ENCODE measurements around the gene CCDC188.

The CCDC188 gene

GRCh38 chr22:20116376-20116950 is 34.4 kb downstream of the CCDC188 start:
- FAIRE-seq, result no peak

DNA sequence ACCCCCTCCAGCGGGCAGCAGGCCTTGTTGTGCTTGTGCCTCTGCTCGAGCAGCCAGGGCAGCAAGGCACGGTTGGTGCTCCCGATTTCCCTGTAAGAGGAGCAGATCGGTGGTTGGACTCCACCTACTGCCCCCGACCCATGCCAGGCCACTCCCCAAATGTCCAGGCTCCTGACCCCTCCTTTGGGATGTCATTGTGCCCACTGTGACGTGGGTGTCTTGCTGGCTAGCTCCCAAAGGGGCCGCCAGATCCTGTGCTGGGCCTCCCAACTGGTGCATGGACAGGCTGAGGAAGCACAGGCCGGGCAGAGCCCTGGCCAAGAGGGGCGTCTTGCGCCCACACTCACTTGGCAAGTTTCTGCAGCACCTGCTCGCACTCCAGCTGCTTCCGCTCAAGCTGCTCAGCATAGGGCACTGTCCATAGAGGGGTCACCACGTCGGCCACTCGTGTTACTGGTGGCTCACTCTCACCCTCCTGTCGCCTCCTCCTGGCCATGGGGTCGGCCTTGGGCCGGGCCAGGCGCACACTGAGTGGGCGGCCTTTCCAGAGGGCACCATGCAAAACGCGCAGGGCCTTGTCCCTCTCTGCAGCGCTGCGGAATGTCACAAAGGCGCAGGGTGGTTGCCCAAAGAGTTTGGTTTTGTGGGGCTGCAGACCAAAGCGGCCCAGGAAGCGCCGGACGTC is 35.0 kb downstream of the CCDC188 start, which contains the start of gene RANBP1:
Gene RANBP1 (plus strand): TSS at position 414 of the 685 bp plus-strand sequence. CDS start 81 bp downstream, at position 495.
- FAIRE-seq, result no peak

DNA sequence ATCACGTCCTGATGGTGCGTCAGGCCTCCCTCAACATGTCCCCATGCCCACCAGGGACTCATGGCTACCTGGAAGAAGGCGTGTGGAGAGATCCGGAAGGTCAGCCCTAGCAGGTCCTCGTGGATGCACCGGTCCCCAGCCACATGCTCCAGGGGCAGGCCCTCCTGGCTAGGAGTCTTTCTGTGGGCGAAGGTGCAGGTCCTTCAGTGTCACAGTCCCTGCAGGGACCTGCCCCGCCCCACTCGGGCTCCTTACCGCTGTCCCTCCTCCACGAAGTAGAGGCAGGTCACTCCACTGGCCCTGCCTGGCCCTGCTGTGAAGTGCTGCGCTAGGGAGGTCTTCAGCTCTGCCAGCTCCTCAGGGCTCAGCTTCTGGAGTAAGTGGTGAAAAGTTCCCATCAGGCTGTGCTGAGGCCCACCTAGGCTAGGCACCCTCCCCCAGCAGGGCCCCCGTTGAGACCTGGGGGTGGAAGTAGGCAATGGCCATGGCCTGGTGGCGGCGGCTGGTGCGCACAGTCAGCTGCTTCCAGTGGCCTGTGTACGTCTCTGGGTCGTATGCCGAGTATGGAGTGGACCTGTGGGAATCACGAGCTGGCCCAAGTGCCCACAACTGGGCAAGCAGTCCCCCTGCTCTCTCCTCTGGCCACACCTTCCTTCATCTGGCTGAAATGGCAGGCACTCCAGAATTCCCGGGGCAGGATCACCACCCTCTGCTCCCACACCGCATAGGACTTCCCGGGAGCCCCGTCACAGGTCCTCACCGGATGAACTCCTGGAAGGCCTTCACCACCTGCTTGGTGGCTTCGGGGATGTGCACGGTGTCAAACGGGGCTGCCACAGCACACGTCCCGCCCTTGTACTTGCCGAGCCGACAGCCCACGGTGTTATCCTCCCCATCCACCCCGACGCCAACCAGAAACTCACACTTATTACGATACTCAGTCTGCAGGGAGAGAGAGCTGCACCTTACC is 36.1 kb downstream of the CCDC188 start:
- no peak for FAIRE-seq

DNA sequence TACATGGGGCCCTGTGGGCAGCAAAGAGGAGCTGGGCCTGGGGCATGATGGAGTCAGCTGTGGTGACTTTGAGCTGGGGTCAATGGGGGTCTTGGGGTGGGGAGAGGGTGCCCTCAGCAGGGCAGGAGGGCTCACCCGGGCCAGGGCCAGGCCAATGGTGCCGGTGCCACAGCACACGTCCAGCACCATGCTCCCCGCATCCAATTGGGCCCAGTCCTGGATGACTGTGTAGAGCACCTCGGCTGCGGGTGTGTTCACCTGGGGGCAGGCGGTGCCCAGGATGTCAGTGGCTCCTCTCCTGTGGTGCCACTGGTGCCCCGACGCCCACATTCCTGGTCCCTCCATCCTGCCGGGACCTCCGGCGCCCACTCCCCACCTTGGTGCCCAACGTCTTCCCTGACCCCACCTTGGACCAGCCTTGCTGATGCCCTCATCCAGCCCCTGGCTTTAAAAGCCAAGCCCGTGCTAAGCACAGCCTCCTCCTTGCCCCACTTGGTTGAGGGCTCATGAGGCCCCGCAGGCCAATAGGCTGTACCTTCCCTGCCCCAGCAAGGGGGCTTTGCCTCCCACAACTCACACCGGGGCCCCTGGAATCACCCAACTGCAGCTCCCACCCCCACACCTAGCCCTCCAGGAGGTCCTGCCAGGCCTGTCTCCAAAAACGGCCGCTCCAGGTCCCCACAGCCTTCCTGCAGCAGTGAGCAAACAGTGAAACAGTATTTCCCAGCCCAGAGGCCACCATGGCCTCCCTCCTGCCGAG is 37.1 kb downstream of the CCDC188 start:
- FAIRE-seq, result no peak

DNA sequence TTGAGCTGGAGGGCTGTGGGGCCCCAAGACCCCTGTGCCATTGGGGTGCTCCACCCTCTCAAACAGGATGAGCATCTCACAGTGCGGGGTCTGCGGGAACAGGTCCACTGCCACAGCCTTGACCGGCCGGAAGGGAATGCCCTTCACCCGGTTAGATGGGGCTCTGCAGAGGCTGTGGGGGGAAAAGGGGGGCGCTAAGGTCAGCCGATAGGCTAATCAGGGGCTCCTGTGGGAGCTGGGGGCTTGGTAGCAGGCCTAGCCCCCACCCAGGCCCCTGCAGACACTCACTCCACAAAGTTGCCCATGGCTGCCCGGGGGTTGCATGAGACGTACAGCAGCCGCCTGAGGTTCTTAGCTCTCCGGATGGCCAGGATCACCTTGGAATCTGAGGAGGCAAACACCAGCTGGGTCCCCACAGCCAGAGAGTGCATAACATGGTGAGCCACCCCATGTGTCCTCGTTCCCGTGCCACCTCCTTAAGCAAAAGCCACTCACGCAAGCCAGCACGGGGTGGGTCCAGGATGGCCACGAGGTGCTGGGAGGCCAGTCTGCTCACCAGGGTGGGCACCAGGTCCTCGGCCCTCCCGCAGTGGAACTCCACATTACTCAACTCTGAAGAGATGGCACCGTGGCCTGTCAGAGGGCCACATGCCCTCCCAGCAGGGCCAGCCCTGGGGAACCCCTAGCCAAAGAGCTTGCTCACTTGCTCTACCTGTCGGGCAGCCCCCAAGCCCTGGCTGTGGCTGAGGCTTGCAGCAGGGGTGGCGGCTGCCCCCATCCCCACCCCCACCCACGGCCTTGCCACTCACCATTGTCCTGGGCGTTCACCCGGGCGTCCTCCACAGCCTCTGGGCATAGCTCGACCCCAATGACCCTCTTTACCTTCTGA is 38.0 kb downstream of the CCDC188 start:
- no peak for FAIRE-seq

- no peak for FAIRE-seq
Observed at GRCh38 chr22:20111689-20112622, 38.9 kb downstream of the CCDC188 start.

- no peak for FAIRE-seq
Observed at GRCh38 chr22:20111045-20111688, 39.7 kb downstream of the CCDC188 start.

GRCh38 chr22:20110359-20110985 is 40.4 kb downstream of the CCDC188 start:
- FAIRE-seq, result no peak

- no peak for FAIRE-seq
Observed at GRCh38 chr22:20109411-20110358, 41.2 kb downstream of the CCDC188 start.

DNA sequence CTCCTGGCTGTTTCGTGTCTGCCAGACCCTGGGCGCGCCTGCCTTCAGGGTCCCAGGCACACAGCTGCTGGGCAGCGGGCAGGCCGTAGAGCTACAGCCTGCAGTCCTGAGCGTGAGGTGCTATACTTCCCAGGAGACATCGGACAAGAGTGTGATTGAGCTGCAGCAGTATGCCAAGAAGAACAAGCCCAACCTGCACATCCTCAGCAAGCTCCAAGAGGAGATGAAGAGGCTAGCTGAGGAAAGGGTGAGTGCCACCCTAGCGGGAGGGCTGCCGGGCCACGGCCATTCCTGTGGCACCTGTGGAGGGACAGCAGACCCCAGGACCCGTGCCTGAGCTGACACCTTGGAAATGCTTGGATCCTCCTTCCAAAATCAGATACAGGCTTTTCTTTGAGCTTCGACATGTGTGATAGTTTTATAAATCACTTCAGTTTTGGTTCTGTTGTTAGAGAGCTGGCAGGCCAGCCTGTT is 42.1 kb downstream of the CCDC188 start:
- no peak for FAIRE-seq

DNA sequence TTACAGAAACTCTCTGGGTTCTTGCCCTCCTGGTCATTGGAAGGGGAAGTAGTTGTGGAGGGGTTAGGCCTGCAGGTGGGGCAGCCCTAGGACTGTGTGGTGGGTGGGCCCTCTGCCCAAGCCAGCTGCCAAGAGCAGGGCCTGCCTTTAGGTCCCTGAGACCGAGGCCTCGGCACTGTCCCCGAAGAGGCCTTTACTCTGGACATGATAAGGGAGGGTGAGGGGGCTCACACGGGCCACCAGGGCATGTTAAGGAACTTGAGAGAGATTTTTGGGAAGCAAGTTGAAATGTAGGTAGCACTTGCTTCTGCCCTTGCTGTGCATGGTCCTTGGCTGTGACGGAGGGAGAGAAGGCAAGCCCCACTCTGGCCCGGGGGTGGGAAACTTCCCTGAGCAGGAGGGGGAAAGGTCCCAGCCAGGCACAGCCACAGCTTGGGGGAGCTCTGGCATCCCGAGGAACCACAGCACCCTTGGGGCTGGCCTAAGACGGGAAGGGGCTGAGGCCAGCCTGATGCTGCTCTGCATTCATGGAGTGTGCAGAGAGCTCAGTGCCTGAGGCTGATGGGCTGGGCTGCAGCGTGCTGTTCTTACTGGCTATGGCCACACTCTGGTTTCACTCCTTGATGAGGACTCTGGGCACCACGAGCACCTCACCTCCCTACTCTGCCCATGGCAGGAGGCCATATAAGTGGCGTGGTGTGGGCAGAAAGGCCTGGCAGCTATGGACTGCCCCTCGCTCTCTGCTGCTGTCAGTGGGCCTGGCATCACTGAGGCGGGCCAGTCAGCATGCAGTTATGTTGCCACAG is 42.7 kb downstream of the CCDC188 start:
- no peak for FAIRE-seq

GRCh38 chr22:20107471-20107901 is 43.4 kb downstream of the CCDC188 start:
- no peak for FAIRE-seq

GRCh38 chr22:20106849-20107237 is 44.0 kb downstream of the CCDC188 start:
- no peak for FAIRE-seq

DNA sequence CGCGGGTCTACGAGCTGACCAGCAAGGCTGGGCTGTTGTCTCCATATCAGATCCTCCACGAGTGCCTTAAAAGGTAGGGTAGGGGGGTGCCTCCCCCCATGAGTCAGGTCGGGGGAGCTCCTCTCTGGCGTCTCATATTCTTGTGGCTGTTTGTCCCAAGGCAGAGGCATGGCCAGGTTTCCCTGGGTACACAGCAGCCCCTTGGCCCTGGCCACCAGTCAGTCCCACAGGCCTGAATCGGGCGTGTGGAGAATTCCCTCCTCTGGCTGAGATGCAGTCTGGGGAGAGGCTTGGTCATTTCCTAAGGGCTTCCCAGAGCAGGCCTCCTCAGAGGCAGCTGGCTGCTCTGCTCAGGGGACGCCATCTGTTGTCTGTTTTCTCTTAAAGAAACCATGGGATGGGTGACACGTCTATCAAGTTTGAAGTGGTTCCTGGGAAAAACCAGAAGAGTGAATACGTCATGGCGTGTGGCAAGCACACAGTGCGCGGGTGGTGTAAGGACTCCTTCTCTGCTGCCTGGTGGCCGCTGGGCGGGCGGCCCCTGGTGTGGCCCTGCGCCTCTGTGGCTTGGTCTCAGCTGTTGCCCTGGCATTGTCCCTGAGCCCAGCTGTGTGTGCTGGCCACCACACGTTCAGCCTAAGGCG is 44.5 kb downstream of the CCDC188 start:
- no peak for FAIRE-seq

- no peak for FAIRE-seq
Observed at GRCh38 chr22:20105456-20106204, 45.2 kb downstream of the CCDC188 start.

Data from islet of Langerhans (tissue), 1 donor.